GM23248 (cell line): ENCODE measurements around the gene RPL41.

Experiments used
- EZH2 ChIP-seq: fragments of 200-600 bp; sonication (generic); IDR thresholded peaks from 2 replicates; pipeline ENCODE4 v1.6.1; 2018; ENCODE audit warnings: antibody characterized with exemption, mild to moderate bottlenecking; ENCODE audit not compliant: insufficient read depth, poor library complexity, severe bottlenecking
- EZH2phosphoT487 ChIP-seq: fragments of 200-600 bp; sonication (generic); IDR thresholded peaks from 2 replicates; pipeline ENCODE4 v1.6.1; 2018; ENCODE audit warnings: antibody characterized with exemption, moderate library complexity, mild to moderate bottlenecking, low read depth; ENCODE audit not compliant: insufficient read depth

- no peak for TF ChIP-seq EZH2
- no peak for TF ChIP-seq EZH2phosphoT487
Observed at GRCh38 chr12:56159482-56160192, 43.2 kb downstream of the RPL41 start.
